ENCODE measurements around the gene TM4SF1.

Gene TM4SF1

GRCh38 chr3:149419816-149420215, 42.4 kb upstream of the TM4SF1 start:
- Histone ChIP-seq H3K9ac (no peak overlapping the region), H2AFZ (no peak overlapping the region), H3K79me2 (no peaks in the 10 kb centered on the region), H3K4me2 (ENCODE audit: low read length) (no peak overlapping the region), H3K4me3 (ENCODE audit: low read depth, low read length) (no peak overlapping the region), H3K4me1 (no peaks in the 10 kb centered on the region), H3K27me3 (ENCODE audit: control insufficient read depth, insufficient read depth, low read length) (no peaks in the 10 kb centered on the region), H3K9me3 (ENCODE audit: control insufficient read depth, low read length) (no peaks in the 10 kb centered on the region), H3K27ac (no peak overlapping the region), H3K36me3 (ENCODE audit: control insufficient read depth, insufficient read depth, low read length) (no peaks in the 10 kb centered on the region)
- TF ChIP-seq CTCF (IDR thresholded peaks at IDR 0.05) = no peak

- Histone ChIP-seq H3K27me3 (ENCODE audit: control insufficient read depth, insufficient read depth, low read length) (no peaks in the 10 kb centered on the region), H3K27ac (no peak overlapping the region), H3K9ac (no peak overlapping the region), H2AFZ (no peak overlapping the region), H3K4me3 (ENCODE audit: low read depth, low read length) (no peak overlapping the region), H3K36me3 (ENCODE audit: control insufficient read depth, insufficient read depth, low read length) (no peaks in the 10 kb centered on the region), H3K4me1 (no peaks in the 10 kb centered on the region), H3K79me2 (no peaks in the 10 kb centered on the region), H3K9me3 (ENCODE audit: control insufficient read depth, low read length) (no peaks in the 10 kb centered on the region), H3K4me2 (ENCODE audit: low read length) (no peak overlapping the region)
- TF ChIP-seq CTCF (IDR thresholded peaks at IDR 0.05) = no peak
Measured at GRCh38 chr3:149417727-149418126, 40.3 kb upstream of the TM4SF1 start.

GRCh38 chr3:149417174-149417573, 39.7 kb upstream of the TM4SF1 start:
- no peaks in the 10 kb centered on the region for H3K4me1 ChIP-seq

GRCh38 chr3:149415484-149415883, 38.0 kb upstream of the TM4SF1 start:
- no peak for TF ChIP-seq CTCF (IDR thresholded peaks at IDR 0.05)
- Histone ChIP-seq H3K36me3 (ENCODE audit: control insufficient read depth, insufficient read depth, low read length) (no peaks in the 10 kb centered on the region), H3K4me2 (ENCODE audit: low read length) (no peak overlapping the region), H3K4me3 (ENCODE audit: low read depth, low read length) (no peak overlapping the region), H3K4me1 (no peaks in the 10 kb centered on the region), H3K9ac (no peak overlapping the region), H3K27ac (no peak overlapping the region), H3K9me3 (ENCODE audit: control insufficient read depth, low read length) (no peaks in the 10 kb centered on the region), H3K27me3 (ENCODE audit: control insufficient read depth, insufficient read depth, low read length) (no peaks in the 10 kb centered on the region), H3K79me2 (no peaks in the 10 kb centered on the region), H2AFZ (no peak overlapping the region)

More at GRCh38 chr3:149417174-149417573, 39.7 kb upstream of the TM4SF1 start:
- Histone ChIP-seq H3K9ac (no peak overlapping the region), H3K27me3 (ENCODE audit: control insufficient read depth, insufficient read depth, low read length) (no peaks in the 10 kb centered on the region), H3K27ac (no peak overlapping the region), H3K4me2 (ENCODE audit: low read length) (no peak overlapping the region), H3K4me3 (ENCODE audit: low read depth, low read length) (no peak overlapping the region), H3K36me3 (ENCODE audit: control insufficient read depth, insufficient read depth, low read length) (no peaks in the 10 kb centered on the region), H3K9me3 (ENCODE audit: control insufficient read depth, low read length) (no peaks in the 10 kb centered on the region), H3K79me2 (no peaks in the 10 kb centered on the region), H2AFZ (no peak overlapping the region)
- TF ChIP-seq CTCF (IDR thresholded peaks at IDR 0.05) = no peak

GRCh38 chr3:149414557-149415231, 37.2 kb upstream of the TM4SF1 start:
- no peaks in the 10 kb centered on the region for H3K4me1 ChIP-seq
- no peaks in the 10 kb centered on the region for H3K36me3 ChIP-seq (ENCODE audit: control insufficient read depth, insufficient read depth, low read length)
- no peak overlapping the region for H3K27ac ChIP-seq
- H3K27me3 ChIP-seq (ENCODE audit: control insufficient read depth, insufficient read depth, low read length) = no peaks in the 10 kb centered on the region
- no peak overlapping the region for H3K4me2 ChIP-seq (ENCODE audit: low read length)
- no peaks in the 10 kb centered on the region for H3K9me3 ChIP-seq (ENCODE audit: control insufficient read depth, low read length)
- no peak overlapping the region for H3K4me3 ChIP-seq (ENCODE audit: low read depth, low read length)
- TF ChIP-seq CTCF (IDR thresholded peaks at IDR 0.05) = no peak
- H2AFZ ChIP-seq = no peak overlapping the region
- H3K9ac ChIP-seq = no peak overlapping the region
- H3K79me2 ChIP-seq = no peaks in the 10 kb centered on the region
